GM20000 (cell line): ENCODE measurements around the gene CUL1.

Experiments
- DNase-seq: peaks from one replicate; pipeline ENCODE4 v3.0.0; 2012; ENCODE audit warnings: low spot score
- TF ChIP-seq, protein P1 (sequence below): IDR thresholded peaks from 2 replicates; pipeline ENCODE4 v1.5.1; 2012; ENCODE audit warnings: mild to moderate bottlenecking, control low read depth; ENCODE audit errors: extremely low read depth, missing control alignments

Gene CUL1

DNA sequence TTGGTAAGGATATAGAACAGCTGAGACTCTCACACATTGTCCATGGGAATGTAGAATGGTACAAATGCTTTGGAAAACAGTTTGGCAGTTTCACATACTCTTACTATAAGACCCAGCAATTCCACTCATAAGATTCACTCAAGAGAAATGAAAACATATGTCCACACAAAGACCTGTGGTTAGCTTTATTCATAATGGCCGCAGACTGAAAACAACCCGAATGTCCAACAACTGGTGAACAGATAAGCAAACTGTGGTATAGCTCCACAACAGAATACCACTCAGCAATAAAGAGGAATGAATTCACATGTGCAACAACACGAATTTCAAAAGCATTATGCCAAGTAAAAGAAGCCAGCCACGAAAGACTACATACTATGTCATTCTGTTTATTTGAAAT is 33.5 kb upstream of the CUL1 start:
- no peak for DNase-seq
- TF ChIP-seq, protein P1, sequence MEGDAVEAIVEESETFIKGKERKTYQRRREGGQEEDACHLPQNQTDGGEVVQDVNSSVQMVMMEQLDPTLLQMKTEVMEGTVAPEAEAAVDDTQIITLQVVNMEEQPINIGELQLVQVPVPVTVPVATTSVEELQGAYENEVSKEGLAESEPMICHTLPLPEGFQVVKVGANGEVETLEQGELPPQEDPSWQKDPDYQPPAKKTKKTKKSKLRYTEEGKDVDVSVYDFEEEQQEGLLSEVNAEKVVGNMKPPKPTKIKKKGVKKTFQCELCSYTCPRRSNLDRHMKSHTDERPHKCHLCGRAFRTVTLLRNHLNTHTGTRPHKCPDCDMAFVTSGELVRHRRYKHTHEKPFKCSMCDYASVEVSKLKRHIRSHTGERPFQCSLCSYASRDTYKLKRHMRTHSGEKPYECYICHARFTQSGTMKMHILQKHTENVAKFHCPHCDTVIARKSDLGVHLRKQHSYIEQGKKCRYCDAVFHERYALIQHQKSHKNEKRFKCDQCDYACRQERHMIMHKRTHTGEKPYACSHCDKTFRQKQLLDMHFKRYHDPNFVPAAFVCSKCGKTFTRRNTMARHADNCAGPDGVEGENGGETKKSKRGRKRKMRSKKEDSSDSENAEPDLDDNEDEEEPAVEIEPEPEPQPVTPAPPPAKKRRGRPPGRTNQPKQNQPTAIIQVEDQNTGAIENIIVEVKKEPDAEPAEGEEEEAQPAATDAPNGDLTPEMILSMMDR, result no peak

DNA sequence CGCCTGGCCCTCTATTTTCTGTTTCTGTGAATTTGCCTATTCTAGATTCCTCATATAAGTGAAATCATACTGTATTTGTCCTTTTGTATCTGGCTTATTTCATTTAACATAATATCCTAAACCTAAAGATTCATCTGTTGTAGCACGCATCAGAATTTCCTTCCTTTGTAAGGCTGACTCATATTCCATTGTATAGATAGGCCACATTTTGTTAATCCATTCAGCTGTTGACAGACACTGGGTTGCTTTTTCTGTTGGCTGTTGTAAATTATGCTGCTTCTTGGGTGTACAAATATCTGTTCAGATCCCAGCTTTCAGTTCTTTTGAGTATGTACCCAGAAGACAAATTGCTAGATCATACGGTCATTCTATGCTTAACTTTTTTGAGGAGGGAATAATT is 28.8 kb upstream of the CUL1 start:
- TF ChIP-seq, protein P1, result no peak
- no peak for DNase-seq

DNA sequence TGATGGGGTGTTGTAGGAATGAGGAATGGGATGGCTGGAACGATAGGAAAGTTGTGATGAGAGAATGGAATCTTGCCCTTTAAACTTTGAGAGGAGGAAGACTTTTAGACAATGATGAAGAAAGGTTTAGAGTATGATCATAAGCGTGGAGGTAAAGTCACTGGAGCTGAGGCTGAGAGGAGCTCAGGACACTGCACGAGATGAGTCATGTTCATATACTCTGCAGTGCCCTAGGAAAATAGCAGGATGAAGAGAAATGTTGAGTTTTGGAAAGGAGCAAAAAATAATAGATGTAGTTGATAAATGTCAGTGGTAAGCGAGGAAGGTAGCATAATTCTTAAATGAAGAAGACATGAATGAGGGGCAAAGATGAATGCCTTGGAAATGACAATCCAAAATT is 28.3 kb upstream of the CUL1 start:
- DNase-seq, result no peak
- TF ChIP-seq, protein P1, result no peak

DNA sequence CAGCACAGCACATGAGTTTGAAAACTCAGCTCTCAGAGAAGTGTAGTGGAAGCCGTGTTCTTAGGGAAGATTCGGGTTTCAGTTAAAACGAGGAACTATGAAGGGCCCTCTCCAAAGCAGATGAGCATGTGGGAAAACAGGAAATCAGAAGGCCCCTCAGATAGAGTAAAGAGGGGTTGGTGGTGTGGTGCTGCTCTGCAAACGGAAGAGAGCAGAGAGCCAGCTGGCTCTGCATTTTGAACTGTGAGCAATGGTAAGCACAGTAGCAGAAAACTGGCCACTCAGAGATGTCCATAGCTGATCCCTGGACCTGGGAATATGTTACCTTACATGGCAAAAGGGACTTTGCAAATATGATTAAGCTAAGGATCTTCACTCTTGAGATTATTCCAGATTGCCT is 27.9 kb upstream of the CUL1 start:
- TF ChIP-seq, protein P1, result no peak
- DNase-seq, result no peak

DNA sequence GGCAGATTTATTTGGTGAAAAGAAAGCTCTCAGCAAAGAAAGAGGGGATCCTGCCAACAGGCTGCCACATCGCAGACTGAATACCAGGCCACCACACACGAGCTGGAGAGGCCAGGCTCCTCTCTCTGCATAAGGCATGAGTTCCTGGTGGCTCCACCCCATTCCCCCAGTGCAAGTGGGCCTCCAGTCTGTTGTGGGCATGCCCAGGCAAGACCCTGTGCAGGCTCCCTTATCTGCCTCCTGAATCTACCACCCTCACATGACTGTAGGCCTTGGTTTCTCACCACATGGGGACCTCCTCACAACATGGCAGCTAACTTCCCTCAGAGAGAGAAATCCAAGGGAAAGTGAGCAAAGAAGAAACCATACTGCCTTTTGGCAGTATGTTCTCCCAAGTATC is 26.7 kb upstream of the CUL1 start:
- DNase-seq, result no peak
- TF ChIP-seq, protein P1, result no peak

DNA sequence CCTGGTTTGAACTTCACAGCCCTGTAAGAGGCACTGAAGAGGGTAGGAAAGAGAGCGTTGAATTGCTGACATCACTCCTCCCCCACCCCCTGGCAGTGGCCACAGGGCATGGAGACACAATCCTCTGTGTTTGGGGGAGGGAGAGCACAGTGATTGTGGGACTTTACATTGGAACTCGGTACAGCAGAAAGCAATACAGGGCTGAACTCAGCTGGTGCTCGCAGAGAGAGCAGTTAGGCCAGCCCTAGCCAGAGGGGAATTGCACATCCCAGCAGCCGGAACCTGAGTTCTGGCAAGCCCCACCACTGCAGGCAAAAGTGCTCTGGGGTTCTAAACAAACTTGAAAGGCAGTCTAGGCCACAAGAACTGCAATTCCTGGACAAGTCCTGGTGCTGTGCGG is 24.0 kb upstream of the CUL1 start:
- no peak for DNase-seq
- TF ChIP-seq, protein P1, result no peak

DNA sequence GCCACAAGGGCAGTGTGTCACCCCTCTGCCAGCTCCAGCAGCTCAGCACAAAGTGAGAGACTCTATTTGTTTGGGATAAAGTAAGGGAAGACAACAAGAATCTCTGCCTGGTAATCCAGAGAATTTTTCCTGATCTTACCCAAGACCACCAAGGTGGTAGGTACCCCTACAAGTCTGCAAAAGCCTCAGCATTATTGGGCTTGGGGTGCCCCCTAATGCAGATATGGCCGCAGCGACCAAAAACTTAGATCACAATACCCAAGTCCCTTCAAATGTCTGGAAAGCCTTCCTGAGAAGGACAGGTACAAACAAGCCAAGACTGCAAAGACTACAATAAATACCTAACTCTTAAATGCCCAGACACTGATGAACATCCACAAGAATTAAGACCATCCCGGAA is 22.4 kb upstream of the CUL1 start:
- no peak for DNase-seq
- TF ChIP-seq, protein P1, result no peak

DNA sequence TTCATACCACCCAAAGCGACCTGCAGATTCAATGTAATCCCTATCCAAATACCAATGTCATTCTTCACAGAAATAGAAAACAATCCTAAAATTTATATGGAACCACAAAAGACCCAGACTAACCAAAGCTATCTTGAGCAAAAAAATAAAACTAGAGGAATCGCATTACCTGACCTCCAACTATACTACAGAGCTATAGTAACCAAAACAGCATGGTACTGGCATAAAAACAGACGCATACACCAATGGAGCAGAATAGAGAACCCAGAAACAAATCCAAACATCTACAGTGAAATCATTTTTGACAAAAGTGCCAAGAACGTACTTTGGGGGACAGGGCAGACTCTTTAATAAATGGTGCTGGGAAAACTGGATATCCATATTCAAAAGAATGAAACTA is 16.9 kb upstream of the CUL1 start:
- TF ChIP-seq, protein P1, result no peak
- DNase-seq, result no peak
